Left hindlimb (tissue), 1 donor: ENCODE results near the gene RAD51B.
"Not testable (repeated sequence)": the region's sequence is repeated elsewhere in the genome, so short reads cannot be mapped to it uniquely, and the experiment has no call there.

Experiments
- DNase-seq: peaks from one replicate; pipeline ENCODE4 v3.0.0-alpha.2; 2018

Gene RAD51B

DNA sequence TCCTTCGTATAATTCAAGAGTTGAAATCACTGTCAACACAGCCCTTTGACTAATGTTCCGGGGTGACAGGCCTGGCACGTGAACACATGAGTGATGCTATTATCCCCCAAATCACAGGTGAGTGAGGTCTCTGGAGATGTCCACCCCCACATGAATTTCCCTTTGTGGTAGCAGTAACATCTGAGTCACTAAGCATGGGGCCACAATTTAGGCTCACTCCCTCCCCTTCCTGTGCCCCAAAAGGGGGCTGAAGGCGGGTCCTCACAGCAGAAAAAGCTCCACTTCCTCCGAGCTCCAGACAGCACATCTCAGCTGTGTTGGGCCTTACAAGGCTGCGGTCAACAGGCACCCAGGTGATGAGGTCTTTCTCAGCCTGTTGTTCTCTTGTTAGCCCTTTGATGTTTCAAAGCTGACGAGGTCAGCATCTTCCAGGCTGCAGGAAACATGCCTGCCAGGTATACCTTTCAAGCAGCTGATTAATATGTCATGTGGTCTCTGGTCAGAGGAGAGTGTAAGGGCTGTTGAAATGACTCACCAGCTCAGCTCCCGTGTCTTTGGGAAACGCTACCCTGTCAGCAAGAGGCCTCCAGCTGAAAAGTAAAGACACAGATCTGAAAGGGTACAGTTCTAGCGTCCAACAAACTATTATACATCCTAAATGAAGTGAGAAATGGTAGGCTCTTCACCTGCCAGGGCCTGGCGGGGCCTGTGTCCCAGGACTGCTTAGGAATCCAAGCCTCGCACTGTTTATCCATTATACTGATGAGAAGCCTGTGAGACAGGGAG is 866.0 kb downstream of the RAD51B start:
- peak; percentile 74 for DNase-seq

DNA sequence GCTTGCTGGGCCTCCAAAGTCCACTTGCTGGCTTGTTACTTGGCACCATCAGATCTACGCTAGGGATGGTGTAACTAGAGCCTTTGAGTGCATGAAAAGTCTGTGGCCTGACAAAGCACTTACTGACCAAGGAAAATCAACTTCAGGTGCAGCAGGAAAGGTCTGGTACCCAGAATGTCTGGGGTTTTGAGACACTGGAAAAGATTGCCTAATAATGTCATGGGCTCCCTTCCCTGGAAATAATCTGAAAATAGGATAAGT is 866.6 kb downstream of the RAD51B start:
- no peak for DNase-seq

DNA sequence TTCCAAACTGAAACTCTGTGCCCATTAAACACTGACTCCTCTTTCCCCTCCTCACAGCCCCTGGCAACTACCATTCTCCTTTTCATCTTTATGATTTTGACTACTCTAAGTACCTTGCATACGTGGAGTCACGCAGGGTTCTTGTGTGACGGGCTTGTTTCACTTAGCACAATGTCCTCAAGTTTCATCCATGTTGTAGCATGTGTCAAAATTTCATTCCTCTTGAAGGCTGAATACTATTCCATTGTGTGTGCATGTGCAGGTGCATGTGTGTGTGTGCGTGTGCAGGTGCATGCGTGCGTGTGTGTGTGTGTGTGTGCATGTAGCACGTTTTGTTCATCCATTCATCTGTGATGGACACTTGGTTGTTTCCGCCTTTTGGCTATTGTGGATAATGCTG is 867.1 kb downstream of the RAD51B start:
- DNase-seq, result no peak

DNA sequence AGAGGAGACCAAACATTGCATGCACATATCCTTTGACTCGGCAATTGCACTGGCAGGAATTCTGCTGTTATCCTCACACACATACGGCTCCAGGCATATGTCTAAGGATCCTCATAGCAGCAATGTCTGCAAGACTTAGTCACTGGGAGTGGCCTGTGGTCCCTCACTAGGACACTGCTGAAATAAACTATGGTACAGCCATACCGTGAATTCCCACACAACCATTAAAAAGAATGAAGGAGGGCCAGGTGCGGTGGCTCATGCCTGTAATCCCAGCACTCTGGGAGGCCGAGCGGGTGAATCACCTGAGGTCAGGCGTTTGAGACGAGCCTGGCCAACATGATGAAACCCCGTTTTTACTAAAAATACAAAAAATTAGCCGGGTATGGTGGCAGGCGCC is 868.2 kb downstream of the RAD51B start:
- DNase-seq, result no peak

DNA sequence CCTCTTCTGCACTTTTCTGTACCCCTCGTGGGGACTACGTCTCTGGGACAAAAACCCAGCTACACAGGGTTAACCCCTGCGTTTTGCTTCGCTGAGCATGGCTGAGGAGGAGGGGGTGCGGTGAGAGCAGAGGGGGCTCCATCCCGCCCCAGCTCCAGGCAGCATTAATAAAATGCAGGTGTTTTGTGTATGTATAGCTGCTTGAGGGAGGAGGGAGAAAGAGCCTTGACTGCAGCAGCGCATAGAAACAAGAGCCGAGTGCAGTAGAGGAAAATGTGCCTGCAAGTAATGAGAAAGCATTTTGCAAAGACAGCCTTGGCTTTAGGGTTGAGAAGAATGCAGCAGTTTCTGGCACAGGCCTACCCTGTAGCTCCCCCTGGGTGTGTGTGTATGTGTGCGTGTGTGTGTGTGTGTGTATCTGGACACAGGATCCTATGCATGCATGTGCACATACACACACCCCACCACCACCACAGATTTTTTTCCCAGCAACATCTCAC is 869.3 kb downstream of the RAD51B start:
- peak; percentile 89 for DNase-seq

DNA sequence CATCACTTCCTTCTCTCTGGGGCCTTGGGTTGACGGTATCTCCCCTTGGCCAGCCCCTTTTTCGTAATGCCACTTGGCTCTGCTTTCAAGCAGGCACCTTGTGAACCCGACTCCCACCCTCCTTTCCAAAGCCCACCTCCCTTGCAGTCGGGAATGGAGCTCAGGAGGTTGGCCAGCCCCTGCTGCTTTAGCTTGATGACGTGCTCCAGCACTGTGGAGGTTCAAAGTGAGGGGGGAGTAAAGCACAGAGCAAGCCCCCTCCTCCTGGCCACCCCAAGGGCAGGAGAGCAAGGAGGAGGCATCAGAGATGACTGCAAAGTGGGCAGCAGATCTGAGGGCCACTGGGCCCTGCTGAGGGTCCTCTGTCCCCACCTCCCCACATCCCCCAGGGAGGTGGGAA is 869.9 kb downstream of the RAD51B start:
- no peak for DNase-seq

DNA sequence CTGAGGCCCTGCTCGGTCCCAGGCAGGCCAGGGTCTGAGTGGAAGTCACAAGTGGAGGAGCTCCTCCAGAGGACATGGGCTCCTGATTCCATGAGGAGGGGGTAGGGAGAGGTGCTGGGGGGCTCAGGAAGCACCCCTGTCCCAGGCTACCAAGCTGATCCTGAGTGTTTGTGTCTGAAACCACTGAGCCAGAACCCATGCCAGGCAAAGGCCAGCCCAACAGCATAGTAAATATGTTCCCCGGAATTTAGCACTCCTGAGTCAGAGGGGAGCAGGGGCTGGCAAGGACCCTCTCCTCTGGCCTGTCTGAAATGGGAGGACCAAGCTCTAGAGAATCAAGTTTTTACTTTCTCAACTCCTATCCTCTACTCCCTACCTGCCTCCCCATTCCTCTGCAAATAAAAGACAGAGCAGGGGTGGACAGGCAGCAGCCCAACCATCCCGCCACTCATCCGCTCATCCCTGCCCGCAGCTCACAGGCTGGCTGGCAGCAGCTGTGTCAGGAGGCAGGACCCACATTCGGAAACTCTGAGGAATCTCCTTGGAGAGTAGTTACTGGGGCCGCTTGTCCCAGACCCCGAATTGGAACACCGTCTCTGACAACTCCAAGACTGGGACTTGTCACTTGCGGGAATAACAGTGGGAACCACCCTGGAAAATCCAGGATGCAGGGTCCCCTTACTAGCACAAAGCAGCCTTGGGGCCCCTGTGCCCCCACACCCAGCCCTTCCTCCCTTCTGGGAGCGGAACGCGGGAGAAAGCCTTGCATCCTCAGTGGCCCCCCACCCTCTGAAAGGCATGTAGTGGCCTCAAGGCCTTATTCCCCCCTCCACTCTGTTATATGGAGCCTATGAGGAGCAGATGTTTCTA is 870.7 kb downstream of the RAD51B start:
- DNase-seq, result no peak

DNA sequence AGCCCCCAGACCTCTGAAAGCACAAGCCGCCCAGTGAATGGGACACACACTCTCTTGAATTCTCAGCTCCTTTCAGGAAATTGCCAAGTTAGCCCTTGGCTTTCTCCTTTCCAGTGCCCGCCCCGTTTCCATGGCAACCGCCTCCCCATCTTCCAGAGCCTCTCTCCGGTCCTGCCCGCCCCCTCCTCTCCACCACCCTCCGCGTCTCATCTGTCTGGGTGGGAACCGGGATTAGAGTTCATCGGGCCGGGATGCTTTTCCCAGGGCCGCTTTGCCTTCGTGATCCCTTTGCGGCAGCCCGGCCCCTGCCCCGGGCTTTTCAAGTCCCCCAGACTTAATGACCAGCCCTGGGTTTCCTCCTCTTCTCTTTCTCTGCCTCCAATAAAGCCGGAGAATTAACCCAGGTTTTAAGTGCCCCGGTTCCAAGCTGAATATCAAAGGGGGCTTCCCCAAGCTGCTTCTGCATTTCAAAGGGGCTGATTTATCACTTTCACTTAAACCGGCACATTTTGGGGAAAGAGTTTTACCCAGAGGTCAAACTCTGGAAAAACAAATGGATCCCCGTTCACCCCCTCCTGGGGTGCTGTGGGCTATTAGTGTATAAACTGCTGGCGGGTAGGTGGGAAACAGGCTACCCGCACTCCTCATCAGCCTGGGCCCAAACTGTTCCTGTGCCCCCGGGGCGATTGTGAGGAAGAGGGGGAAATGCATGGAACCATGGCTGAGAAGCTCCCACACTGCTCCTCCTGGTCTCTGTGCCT is 871.6 kb downstream of the RAD51B start:
- DNase-seq, result peak; percentile 56

DNA sequence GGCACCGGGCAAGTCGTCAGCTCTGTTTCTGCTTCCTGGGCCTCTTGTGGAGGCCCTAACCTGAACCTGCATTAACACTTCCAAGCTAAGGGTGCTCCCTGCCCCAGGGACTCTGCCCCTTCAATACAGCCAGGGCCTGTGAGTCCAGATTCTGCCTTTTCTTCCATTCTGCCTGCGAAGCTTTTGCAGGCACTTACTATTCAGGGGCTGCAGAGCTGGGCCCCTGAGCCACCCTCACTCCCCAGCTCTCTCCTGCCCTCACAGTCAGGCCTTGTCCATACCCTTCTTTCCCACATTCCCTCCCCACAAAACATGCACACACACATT is 872.2 kb downstream of the RAD51B start:
- DNase-seq, result no peak

DNA sequence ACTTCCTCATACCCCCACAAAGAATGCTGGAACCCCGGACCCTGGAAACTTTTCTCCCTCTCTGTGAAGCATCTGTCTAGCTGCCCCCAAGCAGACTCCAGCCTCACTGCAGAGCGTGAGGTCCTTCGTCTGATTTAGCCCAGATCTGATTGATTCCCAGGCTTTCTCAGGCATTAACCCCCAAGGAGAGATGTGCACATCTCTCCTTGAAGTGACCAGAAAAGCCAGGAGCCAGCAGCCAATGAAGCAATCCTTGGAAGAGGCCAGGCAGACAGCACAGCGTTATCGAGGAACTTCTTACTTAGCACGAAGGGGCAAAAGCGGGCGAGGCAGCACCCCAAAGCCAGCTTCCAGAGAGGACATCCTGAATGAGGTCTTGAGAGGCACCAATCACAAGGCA is 872.6 kb downstream of the RAD51B start:
- DNase-seq, result no peak

DNA sequence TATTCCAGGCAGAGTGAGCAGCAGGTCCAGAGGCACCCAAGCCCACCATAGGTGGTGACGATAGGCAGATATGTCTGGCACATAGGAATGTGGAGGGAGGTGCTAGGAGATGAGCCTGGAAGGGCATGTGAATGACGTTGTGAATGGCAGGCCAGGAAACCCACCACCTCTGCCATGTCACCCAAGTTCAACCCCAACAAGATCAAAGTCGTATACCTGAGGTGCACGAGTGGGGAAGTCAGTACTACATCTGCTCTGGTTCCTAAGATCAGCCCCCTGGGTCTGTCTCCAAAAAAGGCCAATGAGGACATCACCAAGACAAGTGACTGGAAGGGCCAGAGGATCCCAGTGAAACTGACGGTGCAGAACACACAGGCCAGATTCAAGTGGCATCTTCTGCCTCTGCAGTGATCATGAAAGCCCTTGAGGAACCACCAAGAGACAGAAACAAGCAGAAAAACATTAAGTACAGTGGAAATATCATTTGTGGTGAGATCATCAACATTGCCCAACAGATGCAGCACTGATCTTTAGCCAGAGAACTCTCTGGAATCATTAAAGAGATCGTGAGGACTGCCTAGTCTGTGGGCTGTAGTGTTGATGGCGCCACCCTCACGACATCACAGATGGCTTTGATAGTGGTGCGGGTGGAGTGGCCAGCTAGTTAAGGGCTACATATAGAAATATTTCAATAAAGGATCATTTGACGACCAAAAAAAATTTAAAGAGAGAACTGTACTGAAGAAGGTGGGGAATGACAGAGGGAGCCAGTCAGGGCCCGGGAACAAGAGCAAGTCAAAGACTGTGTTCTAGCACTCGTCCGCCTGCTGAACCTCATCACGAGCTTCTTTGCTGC is 873.6 kb downstream of the RAD51B start:
- DNase-seq, result no peak

DNA sequence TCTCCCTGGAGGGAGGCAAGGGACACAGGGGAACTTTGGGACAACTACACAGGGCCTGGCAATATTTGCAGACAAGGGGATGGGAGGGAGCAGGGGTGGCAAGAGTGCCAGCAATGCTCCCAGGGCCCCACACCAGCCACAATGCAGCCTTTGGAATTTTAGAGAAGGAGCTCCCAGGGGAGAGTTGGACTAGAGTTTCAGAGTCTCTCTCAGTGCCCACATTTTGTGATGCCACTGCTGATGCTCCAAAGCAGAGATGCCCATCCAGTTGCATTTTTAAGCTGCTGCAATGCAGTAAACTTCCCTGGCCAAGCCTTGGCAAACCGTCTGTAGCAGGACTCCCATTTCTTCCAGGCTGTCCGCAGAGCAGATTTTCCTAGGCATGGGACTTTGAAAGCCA is 874.3 kb downstream of the RAD51B start:
- no peak for DNase-seq

DNA sequence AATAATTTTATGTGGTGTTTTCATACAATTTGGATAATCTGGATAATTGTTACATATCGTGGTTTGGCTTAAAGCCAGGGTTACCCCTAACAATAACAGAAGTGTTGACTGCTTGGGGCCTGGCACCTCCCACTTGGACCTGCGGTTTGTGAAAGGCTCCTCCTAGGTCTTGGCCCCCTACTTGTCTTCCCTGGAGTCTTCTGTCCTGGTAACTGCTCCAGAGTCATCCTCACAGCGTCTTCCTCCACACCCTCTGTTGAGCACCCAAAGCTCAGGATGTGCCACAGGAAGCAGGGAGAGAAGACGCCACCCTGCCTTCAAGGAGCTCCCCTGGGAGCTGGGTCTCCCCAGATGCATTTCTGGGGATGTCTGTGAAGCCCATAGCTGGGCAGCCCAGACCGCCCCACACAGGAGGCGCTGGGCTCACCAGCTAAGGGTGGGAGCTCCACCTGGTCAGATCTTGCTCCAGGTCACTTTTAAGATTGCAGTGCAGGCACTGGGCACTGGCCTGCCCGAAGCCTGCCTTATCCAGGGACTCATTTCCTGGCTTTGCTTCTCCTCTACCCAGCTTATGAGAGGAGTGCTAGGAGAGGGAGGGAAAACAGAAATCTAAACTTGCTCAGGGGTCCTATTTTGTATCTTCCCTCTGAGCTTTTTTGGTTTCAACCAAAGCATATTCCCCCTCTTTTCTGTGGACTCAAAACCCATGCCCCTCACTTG is 875.1 kb downstream of the RAD51B start:
- no peak for DNase-seq

DNA sequence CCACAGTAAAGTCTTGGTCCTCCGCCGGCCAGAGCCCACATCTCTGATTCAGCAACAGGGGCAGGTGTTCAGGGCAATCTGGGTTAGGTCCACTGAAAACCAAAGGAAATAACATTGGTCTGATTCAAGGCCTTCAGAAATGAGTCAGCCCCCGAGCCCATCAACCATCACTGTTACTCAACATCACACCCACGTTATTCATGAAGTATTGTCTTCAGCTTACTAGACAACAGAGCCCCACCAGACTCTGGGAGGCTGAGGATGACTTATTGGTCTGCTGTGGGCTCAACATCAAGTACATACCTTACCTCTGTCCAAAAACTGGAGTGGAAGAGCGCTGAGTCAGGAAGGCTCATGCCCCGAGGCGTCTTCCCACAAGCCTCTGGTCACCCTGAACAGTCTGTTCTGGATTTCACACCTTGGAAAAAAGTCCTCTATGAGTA is 875.8 kb downstream of the RAD51B start:
- DNase-seq, result no peak

DNA sequence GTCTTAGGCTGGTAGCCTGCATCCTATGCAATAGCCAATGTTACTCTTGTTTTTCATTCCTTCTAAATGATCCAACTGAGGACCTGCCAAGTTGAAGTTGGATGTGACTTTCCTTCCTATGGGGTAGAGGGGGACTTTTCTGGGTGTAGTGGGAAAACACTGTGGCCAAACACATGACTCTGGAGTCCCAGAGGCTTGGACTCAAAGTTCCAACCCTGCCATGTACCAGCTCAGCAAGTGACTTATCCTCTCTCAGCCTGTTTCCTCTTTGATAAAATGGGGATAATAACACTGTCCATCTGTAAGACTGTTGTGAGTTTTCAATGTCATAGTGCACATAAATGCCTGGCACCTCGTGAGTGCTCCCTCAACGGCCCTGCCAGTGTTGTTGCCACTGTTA is 876.3 kb downstream of the RAD51B start:
- no peak for DNase-seq

DNA sequence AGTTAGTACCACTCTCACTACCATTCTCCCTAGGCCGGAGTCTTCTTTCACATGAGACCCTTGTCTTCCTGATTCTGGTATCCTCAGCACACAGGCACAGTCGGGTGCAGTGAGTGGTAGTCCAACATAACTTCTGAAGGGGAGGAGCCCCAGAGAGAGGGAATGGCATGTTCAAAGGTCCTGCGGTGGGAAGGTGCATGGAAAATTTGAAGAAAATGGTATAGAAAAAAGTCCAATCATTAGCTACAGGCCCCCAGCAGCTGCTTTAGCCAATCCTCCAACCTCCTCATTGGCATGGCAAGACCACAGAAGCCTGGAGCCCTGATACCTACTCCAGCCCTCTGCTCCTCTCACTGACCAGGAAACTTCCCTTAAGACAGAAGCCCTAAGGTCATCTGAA is 876.7 kb downstream of the RAD51B start:
- no peak for DNase-seq

DNA sequence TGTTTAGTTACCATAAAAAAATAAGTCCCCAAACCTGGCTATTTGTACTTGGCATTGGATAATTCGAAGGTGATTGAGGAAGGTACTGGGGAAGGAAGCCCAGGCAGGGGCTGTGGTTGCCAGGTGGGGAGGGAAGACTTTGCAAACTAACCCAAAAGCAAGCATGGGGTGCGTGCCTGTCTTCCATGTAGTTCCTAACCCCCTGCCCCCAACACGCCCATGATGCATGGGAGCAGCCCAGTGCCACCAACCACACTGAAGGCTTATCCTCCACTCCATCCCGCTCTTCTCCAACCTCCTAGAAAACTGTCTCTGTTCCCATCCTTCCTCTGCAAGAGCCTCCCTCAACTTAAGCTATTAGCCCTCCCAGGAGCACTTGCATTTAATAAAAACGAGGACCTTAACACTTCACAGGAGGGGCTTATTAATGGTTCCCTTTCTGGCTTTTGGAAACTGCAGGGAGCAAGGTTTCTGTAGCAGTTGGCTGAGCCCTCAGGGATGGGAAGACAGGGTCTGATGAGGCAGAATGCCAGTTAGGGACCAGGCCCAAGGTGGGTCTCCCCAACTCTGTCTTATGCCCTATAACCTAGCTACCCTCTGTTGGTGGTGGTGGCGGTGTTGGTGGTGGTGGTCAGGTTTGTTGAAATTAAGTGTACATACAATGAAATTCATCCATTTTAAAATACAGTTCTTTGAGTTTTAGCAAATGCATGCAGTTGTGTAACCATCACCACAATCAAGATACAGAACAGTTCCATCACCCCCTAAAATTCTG is 877.3 kb downstream of the RAD51B start:
- no peak for DNase-seq

DNA sequence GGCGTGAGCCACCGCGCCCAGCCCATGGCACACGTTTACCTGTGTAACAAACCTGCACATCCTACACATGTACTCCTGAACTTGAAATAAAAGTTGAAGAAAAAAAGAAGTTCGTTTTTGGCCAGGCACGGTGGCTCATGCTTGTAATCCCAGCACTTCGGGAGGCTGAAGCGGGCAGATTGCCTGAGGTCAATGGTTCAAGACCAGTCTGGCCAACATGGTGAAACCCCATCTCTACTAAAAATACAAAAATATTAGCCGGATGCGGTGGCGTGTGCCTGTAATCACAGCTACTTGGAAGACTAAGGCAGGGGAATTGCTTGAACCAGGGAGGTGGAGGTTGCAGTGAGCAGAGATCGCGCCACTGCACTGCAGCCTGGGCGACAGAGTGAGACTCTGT is 879.2 kb downstream of the RAD51B start:
- not testable (repeated sequence) for DNase-seq

DNA sequence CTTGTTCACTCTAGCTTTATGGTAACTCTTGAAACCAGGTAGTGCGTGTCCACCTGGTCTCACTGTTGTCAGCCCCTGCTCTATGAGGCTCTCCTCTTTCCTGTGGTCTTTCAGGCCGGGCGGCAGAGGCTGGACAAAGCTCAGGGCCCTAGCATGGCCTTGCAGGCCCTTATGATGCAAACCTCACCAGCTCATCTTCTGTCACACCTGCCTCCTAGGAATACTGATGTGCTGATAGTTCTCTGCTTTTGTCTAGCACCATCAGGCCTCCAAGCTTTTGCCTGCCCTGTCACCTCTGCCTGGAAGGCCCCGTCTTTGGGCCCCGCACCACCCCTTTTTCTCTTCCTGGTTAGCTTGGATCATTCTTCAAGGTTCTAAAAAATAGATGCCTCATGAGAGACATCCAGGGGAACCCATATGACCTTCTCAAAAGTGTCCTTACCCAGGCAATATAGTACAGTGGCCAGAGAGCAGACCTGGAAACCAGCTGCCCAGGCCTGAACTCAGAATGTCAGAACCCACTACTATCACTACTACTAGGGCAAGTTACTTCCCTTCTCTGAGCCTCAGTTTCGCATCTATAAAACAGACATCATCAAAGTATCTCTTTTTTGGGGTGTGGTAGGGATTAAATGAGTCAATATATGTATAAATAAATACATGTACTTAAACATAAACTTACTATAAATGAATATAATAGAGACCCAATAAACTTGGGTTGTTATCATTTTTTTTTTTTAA is 881.6 kb downstream of the RAD51B start:
- no peak for DNase-seq

DNA sequence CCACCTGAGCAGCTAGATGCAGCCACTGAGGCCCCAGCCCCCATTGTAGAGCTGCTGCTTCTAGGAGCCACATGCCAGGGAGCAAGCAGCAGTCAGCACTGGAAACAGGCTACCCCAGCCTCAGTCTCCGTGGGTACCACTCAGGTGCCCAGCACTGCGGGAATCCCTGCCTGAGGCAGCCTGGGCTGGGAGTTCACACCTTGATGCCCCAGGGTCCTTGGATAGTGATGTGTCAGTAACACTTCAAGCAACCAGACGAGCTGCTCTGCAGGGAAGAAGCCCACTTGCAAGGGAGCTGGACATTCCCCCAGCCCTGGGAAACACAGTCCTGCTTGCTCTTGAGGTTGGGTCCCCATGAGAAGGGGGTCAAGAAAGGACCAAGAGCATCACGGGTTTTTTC is 882.6 kb downstream of the RAD51B start:
- DNase-seq, result no peak
